Measurements from ENCODE around the gene DRC7.

The DRC7 gene

GRCh38 chr16:57677622-57678369 lies 16.8 kb upstream of the DRC7 start:
- Histone ChIP-seq H3K4me1 (ENCODE audit: control extremely low read depth in 1 of 4, control insufficient read depth in 4 of 4, insufficient read depth in 4 of 4, low read length in 3 of 4) (peaks cover 3 to 71% (median 61%) of the 10 kb centered on the region in 4 experiments), H3K27ac (ENCODE audit: insufficient read depth in 1 of 2, low read depth in 1 of 2, low read length in 2 of 2, poor library complexity in 1 of 2, severe bottlenecking in 2 of 2) (no peak overlapping the region), H3K27me3 (replicated peaks in 2 of 5; ENCODE audit: control insufficient read depth in 4 of 5, insufficient read depth in 5 of 5, low read length in 4 of 5) (no peaks in the 10 kb centered on the region), H3K36me3 (ENCODE audit: control insufficient read depth in 4 of 4, insufficient read depth in 4 of 4, low read length in 3 of 4) (no peaks in the 10 kb centered on the region), H3K9me3 (ENCODE audit: control extremely low read depth in 1 of 5, control insufficient read depth in 4 of 5, insufficient read depth in 2 of 5, low read depth in 1 of 5, low read length in 4 of 5) (no peaks in the 10 kb centered on the region), H3K4me3 (ENCODE audit: control insufficient read depth in 1 of 7, extremely low read depth in 1 of 7, insufficient read depth in 4 of 7, low read depth in 2 of 7, low read length in 6 of 7) (no peak overlapping the region)
- no peak for DNase-seq
- WGBS (ENCODE audit: insufficient coverage), result 74% methylated on average over 14 of the region's 14 CpGs
- ChIA-PET CTCF (interaction anchor here (0.8 to 1.5 kb wide), 7 partner anchors 10 to 58 kb away, joined by 3 to 9 read pairs (median 4); partner anchors contain the start of genes ADGRG3 and KATNB1), POLR2A (no interaction called here)

GRCh38 chr16:57679016-57679415 lies 15.6 kb upstream of the DRC7 start:
- over 99% methylated on average over 9 of the region's 12 CpGs for WGBS (ENCODE audit: insufficient coverage)
- no peaks in the 10 kb centered on the region for H3K27me3 ChIP-seq (replicated peaks in 2 of 5; ENCODE audit: control insufficient read depth in 4 of 5, insufficient read depth in 5 of 5, low read length in 4 of 5)
- H3K9me3 ChIP-seq (ENCODE audit: control extremely low read depth in 1 of 5, control insufficient read depth in 4 of 5, insufficient read depth in 2 of 5, low read depth in 1 of 5, low read length in 4 of 5), result no peaks in the 10 kb centered on the region
- H3K4me1 ChIP-seq (ENCODE audit: control extremely low read depth in 1 of 4, control insufficient read depth in 4 of 4, insufficient read depth in 4 of 4, low read length in 3 of 4), result peaks cover 3 to 83% (median 70%) of the 10 kb centered on the region in 4 experiments
- ChIA-PET POLR2A (no interaction called here), CTCF (interaction anchor here (1.5 kb wide), 1 partner anchor 57 kb away, joined by 4 read pairs; the partner anchor contains the start of gene KATNB1)
- no peak overlapping the region for H3K27ac ChIP-seq (ENCODE audit: insufficient read depth in 1 of 2, low read depth in 1 of 2, low read length in 2 of 2, poor library complexity in 1 of 2, severe bottlenecking in 2 of 2)
- peak overlapping the region in 2 of 7 experiments; percentile 19 to 33 for H3K4me3 ChIP-seq (ENCODE audit: control insufficient read depth in 1 of 7, extremely low read depth in 1 of 7, insufficient read depth in 4 of 7, low read depth in 2 of 7, low read length in 6 of 7)
- H3K36me3 ChIP-seq (ENCODE audit: control insufficient read depth in 4 of 4, insufficient read depth in 4 of 4, low read length in 3 of 4), result no peaks in the 10 kb centered on the region
- no peak for DNase-seq

- Histone ChIP-seq H3K4me1 (ENCODE audit: control extremely low read depth in 1 of 4, control insufficient read depth in 4 of 4, insufficient read depth in 4 of 4, low read length in 3 of 4) (peaks cover 3 to 90% (median 79%) of the 10 kb centered on the region in 4 experiments), H3K9me3 (ENCODE audit: control extremely low read depth in 1 of 5, control insufficient read depth in 4 of 5, insufficient read depth in 2 of 5, low read depth in 1 of 5, low read length in 4 of 5) (no peaks in the 10 kb centered on the region), H3K4me3 (ENCODE audit: control insufficient read depth in 1 of 7, extremely low read depth in 1 of 7, insufficient read depth in 4 of 7, low read depth in 2 of 7, low read length in 6 of 7) (peak overlapping the region in 2 of 7 experiments; percentile 4 to 54), H3K27ac (ENCODE audit: insufficient read depth in 1 of 2, low read depth in 1 of 2, low read length in 2 of 2, poor library complexity in 1 of 2, severe bottlenecking in 2 of 2) (no peak overlapping the region), H3K27me3 (replicated peaks in 2 of 5; ENCODE audit: control insufficient read depth in 4 of 5, insufficient read depth in 5 of 5, low read length in 4 of 5) (no peaks in the 10 kb centered on the region), H3K36me3 (ENCODE audit: control insufficient read depth in 4 of 4, insufficient read depth in 4 of 4, low read length in 3 of 4) (no peaks in the 10 kb centered on the region)
- CTCF ChIA-PET, result interaction anchor here (0.7 to 9.5 kb wide), 7 partner anchors 9 to 56 kb away, joined by 3 to 72 read pairs (median 6); partner anchors contain the start of gene DRC7
- DNase-seq, result peak in 2 of 3 donors; percentile 28 to 44
- POLR2A ChIA-PET, result no interaction called here
- WGBS (ENCODE audit: insufficient coverage), result 91% methylated on average over 3 of the region's 7 CpGs
Observed at GRCh38 chr16:57679767-57680482, 14.7 kb upstream of the DRC7 start.

- H3K4me1 ChIP-seq (ENCODE audit: control extremely low read depth in 1 of 4, control insufficient read depth in 4 of 4, insufficient read depth in 4 of 4, low read length in 3 of 4), result peaks cover 3 to 88% (median 74%) of the 10 kb centered on the region in 4 experiments
- ChIA-PET CTCF (interaction anchor here (0.7 to 9.5 kb wide), 12 partner anchors 9 to 99 kb away, joined by 3 to 72 read pairs (median 5); partner anchors contain the start of genes DRC7 and KATNB1), POLR2A (no interaction called here)
- 89% methylated on average over 3 of the region's 5 CpGs for WGBS (ENCODE audit: insufficient coverage)
- peaks cover 0 to 3% (median 0%) of the 10 kb centered on the region in 4 experiments for H3K36me3 ChIP-seq (ENCODE audit: control insufficient read depth in 4 of 4, insufficient read depth in 4 of 4, low read length in 3 of 4)
- H3K4me3 ChIP-seq (ENCODE audit: control insufficient read depth in 1 of 7, extremely low read depth in 1 of 7, insufficient read depth in 4 of 7, low read depth in 2 of 7, low read length in 6 of 7), result peak overlapping the region in 1 of 7 experiments; percentile 15
- DNase-seq, result peak; percentile 32 to 54 (median 46)
- H3K9me3 ChIP-seq (ENCODE audit: control extremely low read depth in 1 of 5, control insufficient read depth in 4 of 5, insufficient read depth in 2 of 5, low read depth in 1 of 5, low read length in 4 of 5), result no peaks in the 10 kb centered on the region
- no peaks in the 10 kb centered on the region for H3K27me3 ChIP-seq (replicated peaks in 2 of 5; ENCODE audit: control insufficient read depth in 4 of 5, insufficient read depth in 5 of 5, low read length in 4 of 5)
- no peak overlapping the region for H3K27ac ChIP-seq (ENCODE audit: insufficient read depth in 1 of 2, low read depth in 1 of 2, low read length in 2 of 2, poor library complexity in 1 of 2, severe bottlenecking in 2 of 2)
Observed at GRCh38 chr16:57680842-57681375, 13.7 kb upstream of the DRC7 start.

- ChIA-PET POLR2A (no interaction called here), CTCF (interaction anchor here (0.6 to 9.5 kb wide), 10 partner anchors 7 to 207 kb away, joined by 3 to 72 read pairs (median 6); partner anchors contain the start of gene KATNB1)
- no peak for DNase-seq
- Histone ChIP-seq H3K9me3 (ENCODE audit: control extremely low read depth in 1 of 5, control insufficient read depth in 4 of 5, insufficient read depth in 2 of 5, low read depth in 1 of 5, low read length in 4 of 5) (no peaks in the 10 kb centered on the region), H3K4me1 (ENCODE audit: control extremely low read depth in 1 of 4, control insufficient read depth in 4 of 4, insufficient read depth in 4 of 4, low read length in 3 of 4) (peaks cover 0 to 87% (median 72%) of the 10 kb centered on the region in 4 experiments), H3K27me3 (replicated peaks in 2 of 5; ENCODE audit: control insufficient read depth in 4 of 5, insufficient read depth in 5 of 5, low read length in 4 of 5) (no peaks in the 10 kb centered on the region), H3K27ac (ENCODE audit: insufficient read depth in 1 of 2, low read depth in 1 of 2, low read length in 2 of 2, poor library complexity in 1 of 2, severe bottlenecking in 2 of 2) (no peak overlapping the region), H3K36me3 (ENCODE audit: control insufficient read depth in 4 of 4, insufficient read depth in 4 of 4, low read length in 3 of 4) (peaks cover 0 to 3% (median 0%) of the 10 kb centered on the region in 4 experiments), H3K4me3 (ENCODE audit: control insufficient read depth in 1 of 7, extremely low read depth in 1 of 7, insufficient read depth in 4 of 7, low read depth in 2 of 7, low read length in 6 of 7) (no peak overlapping the region)
- WGBS (ENCODE audit: insufficient coverage), result 96% methylated on average over 7 of the region's 13 CpGs
Observed at GRCh38 chr16:57681950-57682728, 12.5 kb upstream of the DRC7 start.

GRCh38 chr16:57682809-57683635 lies 11.6 kb upstream of the DRC7 start:
- ChIA-PET POLR2A (no interaction called here), CTCF (interaction anchor here (0.6 to 9.5 kb wide), 6 partner anchors 8 to 208 kb away, joined by 3 to 72 read pairs (median 14); no protein-coding TSS in a partner anchor)
- H3K4me3 ChIP-seq (ENCODE audit: control insufficient read depth in 1 of 7, extremely low read depth in 1 of 7, insufficient read depth in 4 of 7, low read depth in 2 of 7, low read length in 6 of 7), result no peak overlapping the region
- H3K4me1 ChIP-seq (ENCODE audit: control extremely low read depth in 1 of 4, control insufficient read depth in 4 of 4, insufficient read depth in 4 of 4, low read length in 3 of 4), result peaks cover 6 to 89% (median 74%) of the 10 kb centered on the region in 4 experiments
- peaks cover 0 to 3% (median 0%) of the 10 kb centered on the region in 4 experiments for H3K36me3 ChIP-seq (ENCODE audit: control insufficient read depth in 4 of 4, insufficient read depth in 4 of 4, low read length in 3 of 4)
- WGBS (ENCODE audit: insufficient coverage), result 98% methylated on average over 6 of the region's 11 CpGs
- no peaks in the 10 kb centered on the region for H3K9me3 ChIP-seq (ENCODE audit: control extremely low read depth in 1 of 5, control insufficient read depth in 4 of 5, insufficient read depth in 2 of 5, low read depth in 1 of 5, low read length in 4 of 5)
- no peaks in the 10 kb centered on the region for H3K27me3 ChIP-seq (replicated peaks in 2 of 5; ENCODE audit: control insufficient read depth in 4 of 5, insufficient read depth in 5 of 5, low read length in 4 of 5)
- H3K27ac ChIP-seq (ENCODE audit: insufficient read depth in 1 of 2, low read depth in 1 of 2, low read length in 2 of 2, poor library complexity in 1 of 2, severe bottlenecking in 2 of 2), result no peak overlapping the region
- no peak for DNase-seq
